ENCODE results near the gene DPP6.

GRCh38 chr7:154898973-154899855 is 847.0 kb downstream of the DPP6 start:
- TF ChIP-seq POLR2A (IDR thresholded peaks at IDR 0.05) = no peak
- TF ChIP-seq, protein P1, sequence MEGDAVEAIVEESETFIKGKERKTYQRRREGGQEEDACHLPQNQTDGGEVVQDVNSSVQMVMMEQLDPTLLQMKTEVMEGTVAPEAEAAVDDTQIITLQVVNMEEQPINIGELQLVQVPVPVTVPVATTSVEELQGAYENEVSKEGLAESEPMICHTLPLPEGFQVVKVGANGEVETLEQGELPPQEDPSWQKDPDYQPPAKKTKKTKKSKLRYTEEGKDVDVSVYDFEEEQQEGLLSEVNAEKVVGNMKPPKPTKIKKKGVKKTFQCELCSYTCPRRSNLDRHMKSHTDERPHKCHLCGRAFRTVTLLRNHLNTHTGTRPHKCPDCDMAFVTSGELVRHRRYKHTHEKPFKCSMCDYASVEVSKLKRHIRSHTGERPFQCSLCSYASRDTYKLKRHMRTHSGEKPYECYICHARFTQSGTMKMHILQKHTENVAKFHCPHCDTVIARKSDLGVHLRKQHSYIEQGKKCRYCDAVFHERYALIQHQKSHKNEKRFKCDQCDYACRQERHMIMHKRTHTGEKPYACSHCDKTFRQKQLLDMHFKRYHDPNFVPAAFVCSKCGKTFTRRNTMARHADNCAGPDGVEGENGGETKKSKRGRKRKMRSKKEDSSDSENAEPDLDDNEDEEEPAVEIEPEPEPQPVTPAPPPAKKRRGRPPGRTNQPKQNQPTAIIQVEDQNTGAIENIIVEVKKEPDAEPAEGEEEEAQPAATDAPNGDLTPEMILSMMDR (IDR thresholded peaks at IDR 0.05) = no peak

Measured in heart left ventricle (tissue), 13 donors.